ENCODE results near the gene RUNX1.

RUNX1 gene

GRCh38 chr21:34907461-34908418, 141.4 kb downstream of the RUNX1 start:
- no peak for DNase-seq (ENCODE audit: low spot score)
- TF ChIP-seq, protein P1, sequence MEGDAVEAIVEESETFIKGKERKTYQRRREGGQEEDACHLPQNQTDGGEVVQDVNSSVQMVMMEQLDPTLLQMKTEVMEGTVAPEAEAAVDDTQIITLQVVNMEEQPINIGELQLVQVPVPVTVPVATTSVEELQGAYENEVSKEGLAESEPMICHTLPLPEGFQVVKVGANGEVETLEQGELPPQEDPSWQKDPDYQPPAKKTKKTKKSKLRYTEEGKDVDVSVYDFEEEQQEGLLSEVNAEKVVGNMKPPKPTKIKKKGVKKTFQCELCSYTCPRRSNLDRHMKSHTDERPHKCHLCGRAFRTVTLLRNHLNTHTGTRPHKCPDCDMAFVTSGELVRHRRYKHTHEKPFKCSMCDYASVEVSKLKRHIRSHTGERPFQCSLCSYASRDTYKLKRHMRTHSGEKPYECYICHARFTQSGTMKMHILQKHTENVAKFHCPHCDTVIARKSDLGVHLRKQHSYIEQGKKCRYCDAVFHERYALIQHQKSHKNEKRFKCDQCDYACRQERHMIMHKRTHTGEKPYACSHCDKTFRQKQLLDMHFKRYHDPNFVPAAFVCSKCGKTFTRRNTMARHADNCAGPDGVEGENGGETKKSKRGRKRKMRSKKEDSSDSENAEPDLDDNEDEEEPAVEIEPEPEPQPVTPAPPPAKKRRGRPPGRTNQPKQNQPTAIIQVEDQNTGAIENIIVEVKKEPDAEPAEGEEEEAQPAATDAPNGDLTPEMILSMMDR (IDR thresholded peaks at IDR 0.05; ENCODE audit: extremely low read depth, insufficient read depth, missing control alignments) = no peak
- in situ Hi-C loops (cut with MboI; ENCODE audit: low pct_unique_long_range_greater_than_20kb, low sequenced_read_pairs, unreplicated experiment) = no loop called here

- TF ChIP-seq, protein P1 (IDR thresholded peaks at IDR 0.05; ENCODE audit: extremely low read depth, insufficient read depth, missing control alignments) = no peak
- in situ Hi-C loops (cut with MboI; ENCODE audit: low pct_unique_long_range_greater_than_20kb, low sequenced_read_pairs, unreplicated experiment) = no loop called here
- DNase-seq (ENCODE audit: low spot score) = no peak
Measured at GRCh38 chr21:34906401-34906800, 142.7 kb downstream of the RUNX1 start.

- TF ChIP-seq, protein P1 (IDR thresholded peaks at IDR 0.05; ENCODE audit: extremely low read depth, insufficient read depth, missing control alignments) = no peak
- no peak for DNase-seq (ENCODE audit: low spot score)
- in situ Hi-C loops (cut with MboI; ENCODE audit: low pct_unique_long_range_greater_than_20kb, low sequenced_read_pairs, unreplicated experiment) = no loop called here
Measured at GRCh38 chr21:34905218-34905537, 143.9 kb downstream of the RUNX1 start.

DNA sequence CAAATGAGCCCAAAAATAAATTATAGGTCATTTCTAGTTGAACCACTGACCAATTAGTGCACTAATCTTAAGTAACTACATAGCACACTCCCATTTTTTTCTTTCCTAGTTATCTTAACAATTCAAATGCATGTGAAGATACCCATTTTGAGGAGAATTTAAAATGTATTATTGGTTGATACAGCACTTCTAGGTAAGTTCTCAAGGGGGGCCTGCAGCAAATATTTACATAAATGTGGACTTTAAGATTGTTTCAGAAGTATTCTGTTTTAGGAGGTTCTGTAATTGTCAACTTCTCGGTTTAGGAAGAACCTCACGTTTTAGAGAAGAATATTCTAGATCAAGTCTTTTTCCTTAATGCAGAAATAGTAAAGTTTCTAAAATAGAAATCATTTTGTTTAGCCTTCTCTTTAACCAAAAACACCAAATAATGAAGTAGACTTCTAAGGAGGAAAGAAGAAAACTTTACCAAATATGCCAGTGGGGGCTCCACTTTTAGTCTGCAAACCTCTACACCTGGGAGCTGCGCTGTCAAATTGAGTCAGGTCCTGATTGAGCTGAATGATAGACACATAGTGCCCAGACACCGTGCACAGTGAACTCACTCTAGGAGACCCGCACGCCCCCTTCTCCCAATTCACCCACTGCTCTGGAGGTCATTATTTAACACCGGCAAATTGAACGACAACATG, 144.4 kb downstream of the RUNX1 start:
- in situ Hi-C loops (cut with MboI; ENCODE audit: low pct_unique_long_range_greater_than_20kb, low sequenced_read_pairs, unreplicated experiment) = no loop called here
- DNase-seq (ENCODE audit: low spot score) = no peak
- TF ChIP-seq, protein P1 (IDR thresholded peaks at IDR 0.05; ENCODE audit: extremely low read depth, insufficient read depth, missing control alignments) = no peak

DNA sequence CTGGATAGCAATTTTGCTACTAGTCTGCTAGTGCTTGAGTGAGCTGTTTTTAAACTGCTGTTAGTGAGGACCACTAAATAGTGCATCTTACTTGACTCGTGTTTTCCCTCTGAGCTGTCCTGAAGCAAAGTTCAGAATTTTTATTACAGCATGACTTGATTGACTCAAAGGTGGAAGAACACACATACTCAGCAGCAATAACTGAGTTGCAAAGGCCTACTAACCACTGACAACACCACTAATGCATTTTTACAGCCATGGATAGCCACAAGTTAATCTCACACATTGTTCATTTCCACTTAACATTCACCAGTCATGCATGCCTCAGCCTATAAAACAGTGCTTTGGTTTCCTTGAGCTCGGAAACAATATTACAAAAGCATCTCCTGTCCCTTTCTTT, 148.7 kb downstream of the RUNX1 start:
- no peak for DNase-seq (ENCODE audit: low spot score)
- in situ Hi-C loops (cut with MboI; ENCODE audit: low pct_unique_long_range_greater_than_20kb, low sequenced_read_pairs, unreplicated experiment) = no loop called here
- TF ChIP-seq, protein P1 (IDR thresholded peaks at IDR 0.05; ENCODE audit: extremely low read depth, insufficient read depth, missing control alignments) = no peak

DNA sequence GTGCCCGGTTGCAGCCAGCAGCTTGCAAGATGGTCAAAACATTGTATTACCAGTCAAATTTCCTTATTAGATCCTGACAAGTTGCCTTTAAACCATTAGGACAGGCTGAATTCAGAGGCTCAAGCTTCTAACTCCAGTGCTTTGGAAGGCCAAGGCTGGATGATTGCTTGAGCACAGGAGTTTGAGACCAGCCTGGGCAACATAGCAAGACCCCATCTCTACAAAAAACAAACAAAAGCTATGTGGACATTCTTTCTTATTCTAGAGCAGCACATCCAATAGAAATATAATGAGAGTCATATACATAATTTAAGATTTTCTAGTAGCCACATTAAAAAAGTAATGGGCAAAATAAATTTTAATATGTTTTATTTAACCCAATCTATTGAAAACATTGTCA, 149.3 kb downstream of the RUNX1 start:
- DNase-seq (ENCODE audit: low spot score) = no peak
- TF ChIP-seq, protein P1 (IDR thresholded peaks at IDR 0.05; ENCODE audit: extremely low read depth, insufficient read depth, missing control alignments) = no peak
- in situ Hi-C loops (cut with MboI; ENCODE audit: low pct_unique_long_range_greater_than_20kb, low sequenced_read_pairs, unreplicated experiment) = loop anchor here (10.0 to 25.0 kb wide), 4 partner anchors 145 to 505 kb away; partner anchors contain the start of gene RUNX1
